Dendritic cell treated with granulocyte-macrophage colony-stimulating factor and Interleukin-4, amounts not matched to agents 40 ng/mL and 50 ng/mL, for 4 days (primary cell): Measurements from ENCODE around the gene S100A13.
"Not testable (repeated sequence)": the region's sequence is repeated elsewhere in the genome, so short reads cannot be mapped to it uniquely, and the experiment has no call there.

ENCODE experiments used
- H3K27ac Mint-ChIP-seq: one replicate; pipeline ENCODE4 v1.8.0; 2022; ENCODE audit warnings: mild to moderate bottlenecking, mixed read lengths
- H3K27me3 Mint-ChIP-seq: one replicate; pipeline ENCODE4 v1.8.0; 2022; ENCODE audit warnings: mild to moderate bottlenecking, mixed read lengths
- H3K36me3 Mint-ChIP-seq: one replicate; pipeline ENCODE4 v1.8.0; 2022; ENCODE audit warnings: low read depth, mixed read lengths
- H3K4me1 Mint-ChIP-seq: one replicate; pipeline ENCODE4 v1.8.0; 2022; ENCODE audit warnings: low read depth, mixed read lengths
- H3K4me3 Mint-ChIP-seq: one replicate; pipeline ENCODE4 v1.8.0; 2022; ENCODE audit warnings: mild to moderate bottlenecking, moderate library complexity, mixed read lengths
- H3K9me3 Mint-ChIP-seq: one replicate; pipeline ENCODE4 v1.8.0; 2022; ENCODE audit warnings: mixed read lengths
- intact Hi-C: fragments of 100-400 bp; cut with micrococcal nuclease; formaldehyde crosslinking; loops from one replicate; pipeline ENCODE4 v1.15.0; 2022

The S100A13 gene

GRCh38 chr1:153597206-153597605 lies 30.1 kb downstream of the S100A13 start:
- Mint-ChIP-seq H3K27ac (peak overlapping the region; percentile 39), H3K9me3 (no peaks in the 10 kb centered on the region), H3K27me3 (no peaks in the 10 kb centered on the region), H3K36me3 (no peaks in the 10 kb centered on the region), H3K4me1 (peaks cover 31% of the 10 kb centered on the region), H3K4me3 (no peak overlapping the region)
- intact Hi-C loops, result no loop called here

GRCh38 chr1:153592748-153593147 lies 34.6 kb downstream of the S100A13 start:
- no peak overlapping the region for H3K27ac Mint-ChIP-seq
- intact Hi-C loops, result no loop called here
- peaks cover 9% of the 10 kb centered on the region for H3K4me1 Mint-ChIP-seq
- no peaks in the 10 kb centered on the region for H3K27me3 Mint-ChIP-seq
- H3K9me3 Mint-ChIP-seq, result no peaks in the 10 kb centered on the region
- no peak overlapping the region for H3K4me3 Mint-ChIP-seq
- H3K36me3 Mint-ChIP-seq, result no peaks in the 10 kb centered on the region

GRCh38 chr1:153588482-153588881 lies 38.8 kb downstream of the S100A13 start:
- intact Hi-C loops, result no loop called here
- Mint-ChIP-seq H3K9me3 (no peaks in the 10 kb centered on the region), H3K27ac (no peak overlapping the region), H3K36me3 (no peaks in the 10 kb centered on the region), H3K4me3 (no peak overlapping the region), H3K4me1 (peaks cover 12% of the 10 kb centered on the region), H3K27me3 (peaks cover 2% of the 10 kb centered on the region)

GRCh38 chr1:153588033-153588432 lies 39.3 kb downstream of the S100A13 start:
- H3K36me3 Mint-ChIP-seq, H3K27ac Mint-ChIP-seq, H3K4me3 Mint-ChIP-seq, H3K9me3 Mint-ChIP-seq, H3K27me3 Mint-ChIP-seq, intact Hi-C loops: not testable (repeated sequence)
- H3K4me1 Mint-ChIP-seq, result peaks cover 12% of the 10 kb centered on the region

- Mint-ChIP-seq H3K4me1 (peaks cover 12% of the 10 kb centered on the region), H3K27me3 (peaks cover 2% of the 10 kb centered on the region), H3K36me3 (no peaks in the 10 kb centered on the region), H3K4me3 (no peak overlapping the region), H3K27ac (no peak overlapping the region), H3K9me3 (no peaks in the 10 kb centered on the region)
- intact Hi-C loops, result no loop called here
These were observed 40.0 kb downstream of the S100A13 start for GRCh38 chr1:153587314-153587713.

- intact Hi-C loops, result no loop called here
- H3K36me3 Mint-ChIP-seq, result no peaks in the 10 kb centered on the region
- no peaks in the 10 kb centered on the region for H3K9me3 Mint-ChIP-seq
- H3K4me3 Mint-ChIP-seq, result no peak overlapping the region
- H3K27ac Mint-ChIP-seq, result no peak overlapping the region
- H3K27me3 Mint-ChIP-seq, result peaks cover 2% of the 10 kb centered on the region
- H3K4me1 Mint-ChIP-seq, result peaks cover 12% of the 10 kb centered on the region
These were observed 41.0 kb downstream of the S100A13 start for GRCh38 chr1:153586347-153586746.

GRCh38 chr1:153585006-153585405 lies 42.3 kb downstream of the S100A13 start:
- intact Hi-C loops, result no loop called here
- Mint-ChIP-seq H3K27me3 (peaks cover 2% of the 10 kb centered on the region), H3K9me3 (no peaks in the 10 kb centered on the region), H3K4me1 (peaks cover 12% of the 10 kb centered on the region), H3K27ac (no peak overlapping the region), H3K4me3 (no peak overlapping the region), H3K36me3 (no peaks in the 10 kb centered on the region)

- Mint-ChIP-seq H3K9me3 (no peaks in the 10 kb centered on the region), H3K36me3 (no peaks in the 10 kb centered on the region), H3K4me3 (no peak overlapping the region), H3K27me3 (peaks cover 2% of the 10 kb centered on the region), H3K4me1 (peaks cover 12% of the 10 kb centered on the region), H3K27ac (no peak overlapping the region)
- intact Hi-C loops, result no loop called here
These were observed 43.3 kb downstream of the S100A13 start for GRCh38 chr1:153583976-153584375.

- H3K9me3 Mint-ChIP-seq, H3K4me3 Mint-ChIP-seq, H3K36me3 Mint-ChIP-seq, intact Hi-C loops, H3K27me3 Mint-ChIP-seq, H3K27ac Mint-ChIP-seq: not testable (repeated sequence)
- peaks cover 11% of the 10 kb centered on the region for H3K4me1 Mint-ChIP-seq
These were observed 43.8 kb downstream of the S100A13 start for GRCh38 chr1:153583514-153583913.

GRCh38 chr1:153582836-153583235 lies 44.5 kb downstream of the S100A13 start:
- H3K27me3 Mint-ChIP-seq, H3K4me1 Mint-ChIP-seq, H3K4me3 Mint-ChIP-seq, intact Hi-C loops, H3K9me3 Mint-ChIP-seq, H3K36me3 Mint-ChIP-seq, H3K27ac Mint-ChIP-seq: not testable (repeated sequence)

GRCh38 chr1:153578936-153579335 lies 48.4 kb downstream of the S100A13 start:
- H3K4me1 Mint-ChIP-seq, result peaks cover 11% of the 10 kb centered on the region
- H3K27ac Mint-ChIP-seq, result no peak overlapping the region
- peaks cover 7% of the 10 kb centered on the region for H3K27me3 Mint-ChIP-seq
- H3K9me3 Mint-ChIP-seq, result no peaks in the 10 kb centered on the region
- H3K4me3 Mint-ChIP-seq, result no peak overlapping the region
- H3K36me3 Mint-ChIP-seq, result no peaks in the 10 kb centered on the region
- intact Hi-C loops, result no loop called here

GRCh38 chr1:153578490-153578889 lies 48.8 kb downstream of the S100A13 start:
- no peaks in the 10 kb centered on the region for H3K9me3 Mint-ChIP-seq

GRCh38 chr1:153577624-153578051 lies 49.7 kb downstream of the S100A13 start:
- no peak overlapping the region for H3K4me3 Mint-ChIP-seq
- H3K27me3 Mint-ChIP-seq, result peaks cover 7% of the 10 kb centered on the region
- H3K36me3 Mint-ChIP-seq, result no peaks in the 10 kb centered on the region
- no peak overlapping the region for H3K27ac Mint-ChIP-seq
- intact Hi-C loops, result no loop called here
- H3K9me3 Mint-ChIP-seq, result no peaks in the 10 kb centered on the region
- H3K4me1 Mint-ChIP-seq, result peaks cover 20% of the 10 kb centered on the region

More at GRCh38 chr1:153578490-153578889, 48.8 kb downstream of the S100A13 start:
- H3K4me3 Mint-ChIP-seq, result no peak overlapping the region
- peaks cover 11% of the 10 kb centered on the region for H3K4me1 Mint-ChIP-seq
- no peak overlapping the region for H3K27ac Mint-ChIP-seq
- no peaks in the 10 kb centered on the region for H3K36me3 Mint-ChIP-seq
- intact Hi-C loops, result no loop called here
- peaks cover 7% of the 10 kb centered on the region for H3K27me3 Mint-ChIP-seq

GRCh38 chr1:153577138-153577537 lies 50.2 kb downstream of the S100A13 start:
- intact Hi-C loops, result no loop called here
- H3K27me3 Mint-ChIP-seq, result peaks cover 7% of the 10 kb centered on the region
- H3K4me3 Mint-ChIP-seq, result no peak overlapping the region
- peaks cover 25% of the 10 kb centered on the region for H3K4me1 Mint-ChIP-seq
- no peak overlapping the region for H3K27ac Mint-ChIP-seq
- H3K9me3 Mint-ChIP-seq, result no peaks in the 10 kb centered on the region
- H3K36me3 Mint-ChIP-seq, result no peaks in the 10 kb centered on the region

- H3K4me1 Mint-ChIP-seq, result peaks cover 34% of the 10 kb centered on the region
- H3K9me3 Mint-ChIP-seq, H3K27ac Mint-ChIP-seq, H3K36me3 Mint-ChIP-seq, intact Hi-C loops, H3K27me3 Mint-ChIP-seq, H3K4me3 Mint-ChIP-seq: not testable (repeated sequence)
These were observed 51.8 kb downstream of the S100A13 start for GRCh38 chr1:153575497-153575896.
